IMR-90 (cell line): ENCODE measurements around the gene TUB. TPM values are rescaled to one million over a fixed set of nuclear protein-coding genes. Genes with fewer than 3 reads are reported as not detected.
A peak's percentile ranks its signal among the peaks of the same experiment; 100 is the strongest.

Experiments
- ATAC-seq: fragments of 200-7000 bp; cut with Tn5 transposase; 2 replicates; pipeline ENCODE4 v1.9.1; 2020; ENCODE audit warnings: low read depth, mild to moderate bottlenecking, moderate library complexity
- BruUV-seq: library from RNA; stranded (reverse); fragments of 400-500 nt; replicated peaks from 2 replicates; lab custom pipeline; 2021; lab: Mats Ljungman, UMichigan
- CTCF ChIA-PET: fragments of 300-600 bp; formaldehyde crosslinking; extraction: SDS; loops from one replicate; lab custom pipeline; 2021; ENCODE audit warnings: antibody characterized with exemption; lab: Yijun Ruan, JAX
- POLR2A ChIA-PET: fragments of 300-600 bp; sonication (Branson Sonifier 250); formaldehyde crosslinking; loops from one replicate; lab custom pipeline; 2022; ENCODE audit warnings: antibody characterized with exemption; ENCODE audit not compliant: unreplicated experiment; lab: Charles Lee
- DNase-seq: peaks from one replicate; pipeline ENCODE4 v3.0.0; 2013
- H2AFZ ChIP-seq: replicated peaks from 2 replicates; pipeline ENCODE3; 2013; ENCODE audit warnings: low read length, mild to moderate bottlenecking; ENCODE audit not compliant: poor library complexity
- H2AK5ac ChIP-seq: 2 replicates; pipeline ENCODE4 v1.6.1; 2013; ENCODE audit warnings: low read depth, low read length, inconsistent platforms
- H2AK9ac ChIP-seq: replicated peaks from 2 replicates; pipeline ENCODE3; 2013; ENCODE audit warnings: mild to moderate bottlenecking, low read depth, low read length, moderate library complexity; ENCODE audit not compliant: poor library complexity
- H2BK120ac ChIP-seq: 2 replicates; pipeline ENCODE4 v1.6.1; 2013; ENCODE audit warnings: low read depth, low read length, inconsistent platforms
- H2BK15ac ChIP-seq: 3 replicates; pipeline ENCODE4 v1.6.1; 2013; ENCODE audit warnings: low read depth, low read length, inconsistent platforms
- H2BK20ac ChIP-seq: 2 replicates; pipeline ENCODE4 v1.6.1; 2013; ENCODE audit warnings: low read depth, mild to moderate bottlenecking, inconsistent platforms, low read length, moderate library complexity
- H2BK5ac ChIP-seq: 2 replicates; pipeline ENCODE4 v1.6.1; 2013; ENCODE audit warnings: mild to moderate bottlenecking, low read depth, low read length, inconsistent platforms; ENCODE audit not compliant: poor library complexity, severe bottlenecking
- H3K14ac ChIP-seq: replicated peaks from 2 replicates; pipeline ENCODE4 v1.6.1; 2013; ENCODE audit warnings: low read depth, low read length, inconsistent platforms
- H3K18ac ChIP-seq: 2 replicates; pipeline ENCODE4 v1.6.1; 2013; ENCODE audit warnings: low read depth, low read length, control low read depth
- H3K23ac ChIP-seq: 2 replicates; pipeline ENCODE4 v1.6.1; 2013; ENCODE audit warnings: low read depth, low read length, inconsistent platforms
- H3K27ac ChIP-seq: 2 replicates; pipeline ENCODE4 v1.5.1; 2013; ENCODE audit warnings: mild to moderate bottlenecking, control low read depth, low read length; ENCODE audit not compliant: insufficient read depth
- H3K27me3 ChIP-seq: 2 replicates; pipeline ENCODE4 v1.6.1; 2013; ENCODE audit warnings: low read length; ENCODE audit not compliant: control insufficient read depth, insufficient read depth
- H3K36me3 ChIP-seq: 2 replicates; pipeline ENCODE4 v1.6.1; 2013; ENCODE audit warnings: low read length, mixed read lengths; ENCODE audit not compliant: control insufficient read depth, insufficient read depth
- H3K4ac ChIP-seq: 2 replicates; pipeline ENCODE4 v1.6.1; 2013; ENCODE audit warnings: low read depth, low read length, inconsistent platforms
- H3K4me1 ChIP-seq: 2 replicates; pipeline ENCODE4 v1.6.1; 2013; ENCODE audit warnings: low read length, mixed read lengths; ENCODE audit not compliant: control insufficient read depth, insufficient read depth
- H3K4me2 ChIP-seq: 2 replicates; pipeline ENCODE4 v1.6.1; 2013; ENCODE audit warnings: low read depth, mild to moderate bottlenecking, control low read depth, low read length, moderate library complexity
- H3K4me3 ChIP-seq: 2 replicates; pipeline ENCODE4 v1.5.1; 2013; ENCODE audit warnings: low read depth, mild to moderate bottlenecking, control low read depth, low read length, moderate library complexity; ENCODE audit not compliant: insufficient read depth
- H3K56ac ChIP-seq: 2 replicates; pipeline ENCODE4 v1.6.1; 2013; ENCODE audit warnings: low read length, inconsistent platforms; ENCODE audit not compliant: insufficient read depth; ENCODE audit errors: extremely low read depth
- H3K79me1 ChIP-seq, 2 experiments: 2 replicates each; pipeline ENCODE4 v1.6.1; 2013; ENCODE audit warnings: low read length in 2 of 2, inconsistent platforms in 1 of 2, low read depth in 1 of 2
- H3K9ac ChIP-seq: 2 replicates; pipeline ENCODE4 v1.6.1; 2013; ENCODE audit warnings: low read depth, low read length, control low read depth
- H3K9me1 ChIP-seq: 2 replicates; pipeline ENCODE4 v1.6.1; 2013; ENCODE audit warnings: low read length, inconsistent platforms; ENCODE audit not compliant: insufficient read depth
- H3K9me3 ChIP-seq: 2 replicates; pipeline ENCODE4 v1.6.1; 2013; ENCODE audit warnings: low read length; ENCODE audit not compliant: control insufficient read depth, insufficient read depth
- H4K20me1 ChIP-seq: 2 replicates; pipeline ENCODE4 v1.6.1; 2013; ENCODE audit warnings: low read length, inconsistent platforms; ENCODE audit not compliant: insufficient read depth
- H4K5ac ChIP-seq: 2 replicates; pipeline ENCODE4 v1.6.1; 2013; ENCODE audit warnings: mild to moderate bottlenecking, low read depth, low read length, control low read depth
- H4K8ac ChIP-seq, 2 experiments: 2 replicates each; pipeline ENCODE4 v1.6.1; 2013; ENCODE audit warnings: low read depth in 2 of 2, low read length in 2 of 2, control low read depth in 1 of 2, inconsistent platforms in 1 of 2
- H4K91ac ChIP-seq: 2 replicates; pipeline ENCODE4 v1.6.1; 2013; ENCODE audit warnings: low read depth, low read length, inconsistent platforms; ENCODE audit not compliant: insufficient read depth
- CEBPB ChIP-seq: IDR thresholded peaks from 2 replicates; pipeline ENCODE4 v1.6.1; 2012; ENCODE audit warnings: low read depth, low read length, improper control_type of control experiment
- CHD1 ChIP-seq: IDR thresholded peaks from 2 replicates; pipeline ENCODE4 v1.6.1; 2012; ENCODE audit warnings: low read depth, low read length, improper control_type of control experiment
- CTCF ChIP-seq: conservative IDR thresholded peaks from 2 replicates; pipeline ENCODE4 v1.5.1; 2012; ENCODE audit warnings: mild to moderate bottlenecking, low read depth, low read length, improper control_type of control experiment
- ELK1 ChIP-seq: fragments of 150-350 bp; IDR thresholded peaks from 2 replicates; pipeline ENCODE4 v1.6.1; 2016; ENCODE audit warnings: low read depth, mild to moderate bottlenecking, low read length, moderate library complexity, borderline replicate concordance
- FOS ChIP-seq: fragments of 150-350 bp; IDR thresholded peaks from 2 replicates; pipeline ENCODE4 v1.6.1; 2016; ENCODE audit warnings: low read depth, low read length
- MAFK ChIP-seq: IDR thresholded peaks from 2 replicates; pipeline ENCODE4 v1.6.1; 2012; ENCODE audit warnings: low read depth, low read length, improper control_type of control experiment
- MXI1 ChIP-seq: IDR thresholded peaks from 2 replicates; pipeline ENCODE4 v1.6.1; 2012; ENCODE audit warnings: low read depth, mild to moderate bottlenecking, low read length, moderate library complexity, borderline replicate concordance
- RAD21 ChIP-seq: IDR thresholded peaks from 2 replicates; pipeline ENCODE4 v1.6.1; 2012; ENCODE audit warnings: low read length, improper control_type of control experiment
- RCOR1 ChIP-seq: IDR thresholded peaks from 2 replicates; pipeline ENCODE4 v1.6.1; 2012; ENCODE audit warnings: mild to moderate bottlenecking, low read length, improper control_type of control experiment; ENCODE audit not compliant: insufficient replicate concordance
- RFX5 ChIP-seq: IDR thresholded peaks from 2 replicates; pipeline ENCODE4 v1.8.0; 2012; ENCODE audit warnings: low read depth, mild to moderate bottlenecking, low read length, moderate library complexity
- SMC3 ChIP-seq: fragments of 150-350 bp; IDR thresholded peaks from 2 replicates; pipeline ENCODE4 v1.6.1; 2016; ENCODE audit warnings: low read depth, mild to moderate bottlenecking, antibody characterized with exemption, low read length, moderate library complexity
- WGBS, 2 experiments: methylation state at CpG; one replicate each; pipeline versions ENCODE4 v1.1.5 to v1.1.7; 2013; ENCODE audit warnings: missing lambda C conversion rate in 2 of 2; ENCODE audit not compliant: insufficient read length in 1 of 2; ENCODE audit errors: extremely low coverage in 2 of 2; 5-methylcytosine and 5-hydroxymethylcytosine counted together
- dilution Hi-C: fragments of 300-500 bp; cut with HindIII; formaldehyde crosslinking; loops from one replicate; pipeline ENCODE4 v1.14.3; 2018; ENCODE audit warnings: low sequenced_read_pairs; ENCODE audit not compliant: unreplicated experiment
- in situ Hi-C: fragments of 300-500 bp; cut with MboI; formaldehyde crosslinking; loops from 3 replicates; pipeline ENCODE4 v1.14.3; 2019; ENCODE audit warnings: low sequenced_read_pairs, inconsistent platforms, mixed read lengths
- intact Hi-C: fragments of 100-400 bp; cut with micrococcal nuclease; formaldehyde crosslinking; loops from 2 replicates; pipeline ENCODE4 v1.10.0; 2022
- polyA plus RNA-seq, 3 experiments: library from polyadenylated mRNA; depleted of rRNA; stranded (reverse); fragments of >200 nt; gene quantifications; 2 replicates each; pipeline ENCODE4 v1.2.3, GENCODE V29; 2012; ENCODE audit warnings: low replicate concordance in 1 of 3
- total RNA-seq: library from RNA; depleted of rRNA; stranded (reverse); fragments of >200 nt; gene quantifications from 2 replicates; pipeline ENCODE4 v1.2.3, GENCODE V29; 2012

Gene TUB
- total and polyA plus RNA-seq, 2 of the 4 experiments (the other 2 are of a cell fraction): 11.8 to 12.9 TPM

GRCh38 chr11:8092587-8093424, 11.8 kb downstream of the TUB start:
- no peak overlapping the region for H3K23ac ChIP-seq
- no peak overlapping the region for H3K27ac ChIP-seq
- H2BK5ac ChIP-seq: no peak overlapping the region
- no TSS peak for BruUV-seq
- POLR2A ChIA-PET: no interaction called here
- no peak overlapping the region for H3K4me2 ChIP-seq
- H2BK120ac ChIP-seq: no peak overlapping the region
- peak overlapping the region; percentile 82 for H2AFZ ChIP-seq
- peaks cover 0 to 2% of the 10 kb centered on the region in 2 experiments; a peak in 1 of 4 replicates for H3K79me1 ChIP-seq
- peaks cover 16% of the 10 kb centered on the region for H3K36me3 ChIP-seq
- H4K91ac ChIP-seq: no peak overlapping the region
- no peak for TF ChIP-seq MXI1
- TF ChIP-seq MAFK: no peak
- TF ChIP-seq FOS: no peak
- TF ChIP-seq RCOR1: no peak
- TF ChIP-seq RFX5: no peak
- no peak for TF ChIP-seq CHD1
- TF ChIP-seq SMC3: peak; percentile 69
- peak; percentile 73 for TF ChIP-seq CTCF
- no peak for TF ChIP-seq CEBPB
- no peak for TF ChIP-seq ELK1
- TF ChIP-seq RAD21: peak; percentile 59
- no peak overlapping the region for H3K4me3 ChIP-seq
- no peak overlapping the region for H3K14ac ChIP-seq
- H4K20me1 ChIP-seq: peaks cover 10% of the 10 kb centered on the region; the same call in 1 of the 2 replicates
- intact Hi-C loops (loop anchor here (1.0 to 10.0 kb wide), 3 partner anchors 60 to 418 kb away; partner anchors contain the start of gene CYB5R2), dilution Hi-C loops (no loop called here), in situ Hi-C loops (loop anchor here (10.0 to 25.0 kb wide), 3 partner anchors 58 to 406 kb away; no protein-coding TSS in a partner anchor)
- H2AK5ac ChIP-seq: no peak overlapping the region
- H3K4ac ChIP-seq: no peak overlapping the region
- WGBS, 2 experiments: 79% methylated on average over 5 of the region's 11 CpGs; no CpG with 5 or more reads in 1 of the 2 experiments
- no peak overlapping the region for H3K18ac ChIP-seq
- H4K5ac ChIP-seq: no peak overlapping the region
- ATAC-seq (peak; percentile 97), DNase-seq (peak; percentile 66)
- peak overlapping the region; percentile 23 for H2AK9ac ChIP-seq
- H4K8ac ChIP-seq: peak overlapping the region in 1 of 2 experiments; percentile 61; a peak in 1 of 4 replicates
- no peaks in the 10 kb centered on the region for H3K9me3 ChIP-seq
- H3K9me1 ChIP-seq: no peaks in the 10 kb centered on the region
- no peak overlapping the region for H2BK20ac ChIP-seq
- H3K56ac ChIP-seq: no peak overlapping the region
- no peak overlapping the region for H2BK15ac ChIP-seq
- peaks cover under 1% of the 10 kb centered on the region; the same call in 1 of the 2 replicates for H3K4me1 ChIP-seq
- no peak overlapping the region for H3K9ac ChIP-seq
- CTCF ChIA-PET: interaction anchor here (1.2 to 5.3 kb wide), 3 partner anchors 12 to 86 kb away, joined by 3 to 30 read pairs (median 4); no protein-coding TSS in a partner anchor
- no peaks in the 10 kb centered on the region for H3K27me3 ChIP-seq
